Measurements from ENCODE around the gene CUX1.

The CUX1 gene

GRCh38 chr7:102167254-102167653, 349.8 kb downstream of the CUX1 start:
- no peaks in the 10 kb centered on the region for H3K9me3 ChIP-seq (ENCODE audit: insufficient read depth, low read length)
- H3K4me1 ChIP-seq (ENCODE audit: insufficient read depth, insufficient read length): peaks cover 7% of the 10 kb centered on the region
- peaks cover 10% of the 10 kb centered on the region for H3K36me3 ChIP-seq (ENCODE audit: insufficient read depth, insufficient read length, low read length)
- DNase-seq (ENCODE audit: low read depth, low spot score): no peak
- no peaks in the 10 kb centered on the region for H3K27me3 ChIP-seq (ENCODE audit: insufficient read depth, insufficient read length)
- TF ChIP-seq YY1 (IDR thresholded peaks at IDR 0.05; ENCODE audit: insufficient read depth, insufficient read length) (no peak), ZNF274 (IDR thresholded peaks at IDR 0.05; ENCODE audit: low read depth, low read length) (no peak), SUZ12 (IDR thresholded peaks at IDR 0.05; ENCODE audit: extremely low read depth, insufficient read depth, insufficient read length) (no peak)
- no peak overlapping the region for H3K4me3 ChIP-seq (ENCODE audit: insufficient read length, low read depth)
- no peak overlapping the region for H3K9ac ChIP-seq (ENCODE audit: insufficient read length, low read depth)

- DNase-seq (ENCODE audit: low read depth, low spot score): no peak
- no peaks in the 10 kb centered on the region for H3K9me3 ChIP-seq (ENCODE audit: insufficient read depth, low read length)
- H3K36me3 ChIP-seq (ENCODE audit: insufficient read depth, insufficient read length, low read length): peaks cover 4% of the 10 kb centered on the region
- peaks cover 2% of the 10 kb centered on the region for H3K4me1 ChIP-seq (ENCODE audit: insufficient read depth, insufficient read length)
- TF ChIP-seq YY1 (IDR thresholded peaks at IDR 0.05; ENCODE audit: insufficient read depth, insufficient read length): no peak
- TF ChIP-seq SUZ12 (IDR thresholded peaks at IDR 0.05; ENCODE audit: extremely low read depth, insufficient read depth, insufficient read length): no peak
- no peak for TF ChIP-seq ZNF274 (IDR thresholded peaks at IDR 0.05; ENCODE audit: low read depth, low read length)
- no peak overlapping the region for H3K4me3 ChIP-seq (ENCODE audit: insufficient read length, low read depth)
- H3K9ac ChIP-seq (ENCODE audit: insufficient read length, low read depth): no peak overlapping the region
- no peaks in the 10 kb centered on the region for H3K27me3 ChIP-seq (ENCODE audit: insufficient read depth, insufficient read length)
These were observed 352.4 kb downstream of the CUX1 start for GRCh38 chr7:102169651-102170392.

- Histone ChIP-seq H3K9me3 (ENCODE audit: insufficient read depth, low read length) (no peaks in the 10 kb centered on the region), H3K4me3 (ENCODE audit: insufficient read length, low read depth) (no peak overlapping the region), H3K9ac (ENCODE audit: insufficient read length, low read depth) (peak overlapping the region; percentile 8), H3K4me1 (ENCODE audit: insufficient read depth, insufficient read length) (peaks cover 2% of the 10 kb centered on the region), H3K27me3 (ENCODE audit: insufficient read depth, insufficient read length) (no peaks in the 10 kb centered on the region), H3K36me3 (ENCODE audit: insufficient read depth, insufficient read length, low read length) (peaks cover 6% of the 10 kb centered on the region)
- TF ChIP-seq YY1 (IDR thresholded peaks at IDR 0.05; ENCODE audit: insufficient read depth, insufficient read length): no peak
- TF ChIP-seq SUZ12 (IDR thresholded peaks at IDR 0.05; ENCODE audit: extremely low read depth, insufficient read depth, insufficient read length): no peak
- no peak for TF ChIP-seq ZNF274 (IDR thresholded peaks at IDR 0.05; ENCODE audit: low read depth, low read length)
- no peak for DNase-seq (ENCODE audit: low read depth, low spot score)
These were observed 353.1 kb downstream of the CUX1 start for GRCh38 chr7:102170393-102170970.

GRCh38 chr7:102173669-102174068, 356.2 kb downstream of the CUX1 start:
- H3K36me3 ChIP-seq (ENCODE audit: insufficient read depth, insufficient read length, low read length): peaks cover 14% of the 10 kb centered on the region
- H3K9me3 ChIP-seq (ENCODE audit: insufficient read depth, low read length): no peaks in the 10 kb centered on the region
- peaks cover 2% of the 10 kb centered on the region for H3K4me1 ChIP-seq (ENCODE audit: insufficient read depth, insufficient read length)
- no peak for TF ChIP-seq ZNF274 (IDR thresholded peaks at IDR 0.05; ENCODE audit: low read depth, low read length)
- TF ChIP-seq YY1 (IDR thresholded peaks at IDR 0.05; ENCODE audit: insufficient read depth, insufficient read length): no peak
- TF ChIP-seq SUZ12 (IDR thresholded peaks at IDR 0.05; ENCODE audit: extremely low read depth, insufficient read depth, insufficient read length): no peak
- H3K9ac ChIP-seq (ENCODE audit: insufficient read length, low read depth): no peak overlapping the region
- no peaks in the 10 kb centered on the region for H3K27me3 ChIP-seq (ENCODE audit: insufficient read depth, insufficient read length)
- H3K4me3 ChIP-seq (ENCODE audit: insufficient read length, low read depth): no peak overlapping the region
- DNase-seq (ENCODE audit: low read depth, low spot score): no peak

- Histone ChIP-seq H3K4me1 (ENCODE audit: insufficient read depth, insufficient read length) (peaks cover 1% of the 10 kb centered on the region), H3K4me3 (ENCODE audit: insufficient read length, low read depth) (no peak overlapping the region), H3K9ac (ENCODE audit: insufficient read length, low read depth) (no peak overlapping the region), H3K36me3 (ENCODE audit: insufficient read depth, insufficient read length, low read length) (peaks cover 17% of the 10 kb centered on the region), H3K9me3 (ENCODE audit: insufficient read depth, low read length) (no peaks in the 10 kb centered on the region), H3K27me3 (ENCODE audit: insufficient read depth, insufficient read length) (no peaks in the 10 kb centered on the region)
- DNase-seq (ENCODE audit: low read depth, low spot score): no peak
- TF ChIP-seq SUZ12 (IDR thresholded peaks at IDR 0.05; ENCODE audit: extremely low read depth, insufficient read depth, insufficient read length) (no peak), ZNF274 (IDR thresholded peaks at IDR 0.05; ENCODE audit: low read depth, low read length) (no peak), YY1 (IDR thresholded peaks at IDR 0.05; ENCODE audit: insufficient read depth, insufficient read length) (no peak)
These were observed 358.2 kb downstream of the CUX1 start for GRCh38 chr7:102175423-102176170.

- no peak for TF ChIP-seq ZNF274 (IDR thresholded peaks at IDR 0.05; ENCODE audit: low read depth, low read length)
- TF ChIP-seq YY1 (IDR thresholded peaks at IDR 0.05; ENCODE audit: insufficient read depth, insufficient read length): no peak
- TF ChIP-seq SUZ12 (IDR thresholded peaks at IDR 0.05; ENCODE audit: extremely low read depth, insufficient read depth, insufficient read length): no peak
- Histone ChIP-seq H3K4me3 (ENCODE audit: insufficient read length, low read depth) (no peak overlapping the region), H3K4me1 (ENCODE audit: insufficient read depth, insufficient read length) (no peaks in the 10 kb centered on the region), H3K27me3 (ENCODE audit: insufficient read depth, insufficient read length) (no peaks in the 10 kb centered on the region), H3K9me3 (ENCODE audit: insufficient read depth, low read length) (no peaks in the 10 kb centered on the region), H3K36me3 (ENCODE audit: insufficient read depth, insufficient read length, low read length) (peaks cover 27% of the 10 kb centered on the region), H3K9ac (ENCODE audit: insufficient read length, low read depth) (no peak overlapping the region)
- DNase-seq (ENCODE audit: low read depth, low spot score): no peak
These were observed 361.0 kb downstream of the CUX1 start for GRCh38 chr7:102178410-102178809.

GRCh38 chr7:102180727-102181126, 363.3 kb downstream of the CUX1 start:
- TF ChIP-seq ZNF274 (IDR thresholded peaks at IDR 0.05; ENCODE audit: low read depth, low read length) (no peak), YY1 (IDR thresholded peaks at IDR 0.05; ENCODE audit: insufficient read depth, insufficient read length) (no peak), SUZ12 (IDR thresholded peaks at IDR 0.05; ENCODE audit: extremely low read depth, insufficient read depth, insufficient read length) (no peak)
- Histone ChIP-seq H3K9me3 (ENCODE audit: insufficient read depth, low read length) (no peaks in the 10 kb centered on the region), H3K9ac (ENCODE audit: insufficient read length, low read depth) (no peak overlapping the region), H3K36me3 (ENCODE audit: insufficient read depth, insufficient read length, low read length) (peaks cover 35% of the 10 kb centered on the region), H3K4me3 (ENCODE audit: insufficient read length, low read depth) (no peak overlapping the region), H3K27me3 (ENCODE audit: insufficient read depth, insufficient read length) (no peaks in the 10 kb centered on the region), H3K4me1 (ENCODE audit: insufficient read depth, insufficient read length) (no peaks in the 10 kb centered on the region)
- no peak for DNase-seq (ENCODE audit: low read depth, low spot score)

All from NT2/D1 (cell line).